Suprapubic skin (tissue), 4 donors: ENCODE measurements around the gene DRG2. TPM values are rescaled to one million over a fixed set of nuclear protein-coding genes. Genes with fewer than 3 reads are reported as not detected.

Source experiments
- DNase-seq, 2 donors: peaks; one replicate each; pipeline ENCODE4 v3.0.0-alpha.2; 2019; ENCODE audit warnings: low spot score in 2 of 2
- H3K27ac ChIP-seq: fragments of 200-600 bp; sonication (generic); one replicate; pipeline ENCODE4 v1.5.1; 2019
- H3K27me3 ChIP-seq: fragments of 200-600 bp; sonication (generic); one replicate; pipeline ENCODE4 v1.5.1; 2019
- H3K36me3 ChIP-seq: fragments of 200-600 bp; sonication (generic); one replicate; pipeline ENCODE4 v1.5.1; 2019
- H3K4me1 ChIP-seq: fragments of 200-600 bp; sonication (generic); one replicate; pipeline ENCODE4 v1.5.1; 2019
- H3K4me3 ChIP-seq: fragments of 200-600 bp; sonication (generic); one replicate; pipeline ENCODE4 v1.5.1; 2019; ENCODE audit warnings: mild to moderate bottlenecking
- H3K9me3 ChIP-seq: fragments of 200-600 bp; sonication (generic); one replicate; pipeline ENCODE4 v1.5.1; 2019
- EP300 ChIP-seq: sonication (generic); formaldehyde crosslinking; IDR thresholded peaks from one replicate; pipeline ENCODE4 v1.6.1; 2017; ENCODE audit warnings: antibody characterized with exemption
- POLR2A ChIP-seq, 2 donors: fragments of 450-650 bp; IDR thresholded peaks; one replicate each; pipeline ENCODE4 v1.6.1; 2017; ENCODE audit warnings: antibody characterized with exemption in 2 of 2, mild to moderate bottlenecking in 2 of 2, moderate library complexity in 2 of 2
- POLR2AphosphoS5 ChIP-seq, 3 donors: sonication (generic); formaldehyde crosslinking; IDR thresholded peaks; one replicate each; pipeline ENCODE4 v1.6.1; 2017; ENCODE audit warnings: antibody characterized with exemption in 3 of 3
- WGBS: methylation state at CpG from one replicate; pipeline ENCODE4 v1.1.5; 2018; 5-methylcytosine and 5-hydroxymethylcytosine counted together
- total RNA-seq, 4 donors: library from RNA; depleted of rRNA; stranded (reverse); fragments of >200 nt; gene quantifications; one replicate each; pipeline ENCODE4 v1.1.0, GENCODE V29; 2016
- TF ChIP-seq, protein P1 (sequence below), 2 donors: fragments of 200-600 bp in 1 of 2; fragments of 450-650 bp in 1 of 2; sonication (generic) in 1 of 2; IDR thresholded peaks; one replicate each; pipeline ENCODE4 v1.5.1; 2016 to 2019; ENCODE audit warnings: antibody characterized with exemption in 2 of 2, mild to moderate bottlenecking in 1 of 2, moderate library complexity in 1 of 2

Gene DRG2
- total RNA-seq, 4 donors from 2014 or later: 34.6 to 44.0 (median 37.9) TPM

DNA sequence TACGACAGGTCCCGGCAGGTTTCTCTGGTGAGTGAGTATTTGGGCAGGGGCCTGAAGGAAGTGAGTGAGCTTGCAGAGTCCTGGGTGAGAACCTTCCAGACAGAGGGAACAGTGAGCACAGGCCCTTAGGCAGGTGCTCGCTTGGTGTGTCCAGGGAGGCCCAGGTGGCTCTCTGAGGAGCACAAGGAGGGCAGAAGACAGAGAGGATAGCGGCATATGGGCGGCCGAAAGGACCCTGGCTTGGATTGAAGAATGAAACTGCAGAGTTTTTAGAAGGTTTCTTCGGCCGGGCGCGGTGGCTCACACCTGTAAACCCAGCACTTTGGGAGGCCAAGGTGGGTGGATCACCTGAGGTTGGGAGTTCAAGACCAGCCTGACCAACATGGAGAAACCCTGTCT, 6.7 kb downstream of the DRG2 start:
- no peak overlapping the region for H3K4me3 ChIP-seq
- DNase-seq: no peak
- WGBS: 96% methylated on average over 10 of the region's 10 CpGs
- no peak for TF ChIP-seq EP300
- no peak for TF ChIP-seq POLR2AphosphoS5 (IDR thresholded peaks at IDR 0.05)
- TF ChIP-seq, protein P1, sequence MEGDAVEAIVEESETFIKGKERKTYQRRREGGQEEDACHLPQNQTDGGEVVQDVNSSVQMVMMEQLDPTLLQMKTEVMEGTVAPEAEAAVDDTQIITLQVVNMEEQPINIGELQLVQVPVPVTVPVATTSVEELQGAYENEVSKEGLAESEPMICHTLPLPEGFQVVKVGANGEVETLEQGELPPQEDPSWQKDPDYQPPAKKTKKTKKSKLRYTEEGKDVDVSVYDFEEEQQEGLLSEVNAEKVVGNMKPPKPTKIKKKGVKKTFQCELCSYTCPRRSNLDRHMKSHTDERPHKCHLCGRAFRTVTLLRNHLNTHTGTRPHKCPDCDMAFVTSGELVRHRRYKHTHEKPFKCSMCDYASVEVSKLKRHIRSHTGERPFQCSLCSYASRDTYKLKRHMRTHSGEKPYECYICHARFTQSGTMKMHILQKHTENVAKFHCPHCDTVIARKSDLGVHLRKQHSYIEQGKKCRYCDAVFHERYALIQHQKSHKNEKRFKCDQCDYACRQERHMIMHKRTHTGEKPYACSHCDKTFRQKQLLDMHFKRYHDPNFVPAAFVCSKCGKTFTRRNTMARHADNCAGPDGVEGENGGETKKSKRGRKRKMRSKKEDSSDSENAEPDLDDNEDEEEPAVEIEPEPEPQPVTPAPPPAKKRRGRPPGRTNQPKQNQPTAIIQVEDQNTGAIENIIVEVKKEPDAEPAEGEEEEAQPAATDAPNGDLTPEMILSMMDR (IDR thresholded peaks at IDR 0.05): no peak
- no peak for TF ChIP-seq POLR2A (IDR thresholded peaks at IDR 0.05)
- peaks cover 4% of the 10 kb centered on the region for H3K4me1 ChIP-seq
- H3K9me3 ChIP-seq: no peaks in the 10 kb centered on the region
- H3K27ac ChIP-seq: no peak overlapping the region
- H3K27me3 ChIP-seq: no peaks in the 10 kb centered on the region
- H3K36me3 ChIP-seq: peaks cover 67% of the 10 kb centered on the region

DNA sequence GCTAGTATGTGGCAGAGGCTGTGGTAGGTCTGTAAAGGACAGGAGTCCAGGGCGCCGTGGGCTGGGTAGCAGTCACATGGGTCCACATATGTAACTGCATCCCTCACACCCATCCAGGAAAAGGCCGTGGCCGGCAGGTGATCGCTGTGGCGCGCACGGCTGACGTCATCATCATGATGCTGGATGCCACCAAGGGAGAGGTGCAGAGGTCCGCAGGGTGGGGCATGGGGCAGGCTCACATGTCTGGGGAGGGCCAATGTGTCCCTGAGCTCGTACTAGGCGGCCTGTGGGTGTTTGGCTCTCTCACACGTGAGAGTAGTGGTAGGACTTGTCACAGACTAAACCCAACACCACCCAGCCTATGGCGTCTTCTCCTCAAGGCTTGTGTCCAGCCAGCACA, 11.8 kb downstream of the DRG2 start:
- H3K4me1 ChIP-seq: no peaks in the 10 kb centered on the region
- WGBS: 91% methylated on average over 9 of the region's 14 CpGs
- DNase-seq: no peak
- H3K27me3 ChIP-seq: no peaks in the 10 kb centered on the region
- no peak overlapping the region for H3K27ac ChIP-seq
- peaks cover 93% of the 10 kb centered on the region for H3K36me3 ChIP-seq
- TF ChIP-seq POLR2A (IDR thresholded peaks at IDR 0.05) (no peak), EP300 (no peak), POLR2AphosphoS5 (IDR thresholded peaks at IDR 0.05) (no peak)
- TF ChIP-seq, protein P1 (IDR thresholded peaks at IDR 0.05): no peak
- no peaks in the 10 kb centered on the region for H3K9me3 ChIP-seq
- H3K4me3 ChIP-seq: no peak overlapping the region

DNA sequence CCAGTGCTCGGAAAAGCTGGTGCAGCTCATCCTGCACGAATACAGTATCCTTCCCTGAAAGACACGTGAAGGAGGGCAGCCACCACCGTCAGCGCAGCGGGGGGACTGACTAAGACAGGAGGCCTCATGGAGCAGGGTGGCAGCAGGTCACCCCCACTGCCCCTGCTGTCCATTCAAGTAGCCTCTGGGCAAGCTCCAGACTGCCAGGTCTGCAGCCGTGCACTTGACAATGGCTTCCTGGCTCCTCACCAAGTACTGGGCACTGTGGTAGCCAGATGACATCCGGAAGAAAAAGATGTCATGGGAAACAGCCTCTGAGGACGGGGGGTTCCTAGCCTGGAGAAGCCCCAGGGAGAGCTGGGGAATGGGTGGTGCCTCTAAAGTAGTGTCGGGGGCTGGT, 12.9 kb downstream of the DRG2 start:
- 73% methylated on average over 4 of the region's 10 CpGs for WGBS
- H3K36me3 ChIP-seq: peaks cover 96% of the 10 kb centered on the region

DNA sequence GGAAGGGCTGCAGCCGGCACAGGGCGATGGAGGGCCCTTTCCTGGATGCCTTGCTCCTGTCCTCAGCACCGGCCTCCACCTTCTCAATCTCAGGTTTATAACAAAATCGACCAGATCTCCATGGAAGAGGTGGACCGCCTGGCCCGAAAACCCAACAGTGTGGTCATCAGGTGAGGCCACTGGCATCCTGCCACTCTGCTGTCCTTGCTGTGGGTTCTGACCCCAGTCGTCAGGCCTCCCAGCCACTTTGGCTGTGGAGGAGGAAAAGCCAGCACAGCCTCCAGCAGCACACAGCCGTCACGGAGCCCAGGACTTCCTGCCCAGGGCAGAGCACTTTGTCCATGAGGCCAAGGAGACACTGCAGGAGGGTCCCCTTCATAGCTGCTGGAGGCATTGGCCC, 14.1 kb downstream of the DRG2 start:
- Histone ChIP-seq H3K36me3 (peaks cover 94% of the 10 kb centered on the region), H3K9me3 (no peaks in the 10 kb centered on the region), H3K27me3 (no peaks in the 10 kb centered on the region), H3K27ac (no peak overlapping the region), H3K4me1 (no peaks in the 10 kb centered on the region), H3K4me3 (no peak overlapping the region)
- DNase-seq: no peak
- no CpG with 5 or more reads among the region's 9 CpGs for WGBS
- TF ChIP-seq EP300: no peak
- no peak for TF ChIP-seq POLR2AphosphoS5 (IDR thresholded peaks at IDR 0.05)
- TF ChIP-seq, protein P1 (IDR thresholded peaks at IDR 0.05): no peak
- no peak for TF ChIP-seq POLR2A (IDR thresholded peaks at IDR 0.05)

More for the DNA sequence above, 12.9 kb downstream of the DRG2 start:
- H3K4me3 ChIP-seq: no peak overlapping the region
- H3K9me3 ChIP-seq: no peaks in the 10 kb centered on the region
- no peak overlapping the region for H3K27ac ChIP-seq
- TF ChIP-seq EP300: no peak
- no peak for TF ChIP-seq POLR2AphosphoS5 (IDR thresholded peaks at IDR 0.05)
- TF ChIP-seq POLR2A (IDR thresholded peaks at IDR 0.05): no peak
- TF ChIP-seq, protein P1 (IDR thresholded peaks at IDR 0.05): no peak
- no peaks in the 10 kb centered on the region for H3K4me1 ChIP-seq
- no peak for DNase-seq
- no peaks in the 10 kb centered on the region for H3K27me3 ChIP-seq

DNA sequence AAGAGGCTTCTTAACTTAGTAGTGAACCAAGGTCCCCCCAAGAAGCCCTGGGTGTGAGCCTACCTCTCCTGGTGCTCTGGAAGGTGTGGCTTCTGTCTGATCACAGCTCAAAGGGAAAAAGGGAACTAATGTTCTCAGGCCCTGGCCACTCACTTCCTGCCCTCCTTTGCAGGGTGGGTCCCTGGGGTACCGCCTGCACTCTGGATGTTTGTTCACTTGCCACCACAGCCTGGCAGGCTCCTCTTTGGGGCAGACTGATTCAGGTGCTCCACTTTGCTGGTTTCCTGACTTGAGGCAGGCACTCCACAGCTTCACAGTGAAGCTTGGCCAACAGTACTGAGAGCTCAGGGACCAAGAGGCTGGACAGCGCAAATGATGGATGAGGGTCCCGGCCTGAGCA, 14.9 kb downstream of the DRG2 start:
- Histone ChIP-seq H3K4me3 (no peak overlapping the region), H3K4me1 (no peaks in the 10 kb centered on the region), H3K27me3 (no peaks in the 10 kb centered on the region), H3K27ac (no peak overlapping the region), H3K9me3 (no peaks in the 10 kb centered on the region), H3K36me3 (peaks cover 94% of the 10 kb centered on the region)
- DNase-seq: no peak
- WGBS: no CpG with 5 or more reads among the region's 3 CpGs
- TF ChIP-seq, protein P1 (IDR thresholded peaks at IDR 0.05): no peak
- TF ChIP-seq POLR2A (IDR thresholded peaks at IDR 0.05): no peak
- TF ChIP-seq EP300: no peak
- TF ChIP-seq POLR2AphosphoS5 (IDR thresholded peaks at IDR 0.05): no peak
